SK-N-MC (cell line): ENCODE results near the gene ARHGEF33.

Experiments
- EZH2 ChIP-seq: fragments of 200-600 bp; sonication (generic); IDR thresholded peaks from one replicate; pipeline ENCODE4 v1.6.1; 2017; ENCODE audit warnings: antibody characterized with exemption
- POLR2AphosphoS5 ChIP-seq: IDR thresholded peaks from 2 replicates; pipeline ENCODE4 v1.6.1; 2012; ENCODE audit warnings: mild to moderate bottlenecking, low read depth, low read length, borderline replicate concordance

DNA sequence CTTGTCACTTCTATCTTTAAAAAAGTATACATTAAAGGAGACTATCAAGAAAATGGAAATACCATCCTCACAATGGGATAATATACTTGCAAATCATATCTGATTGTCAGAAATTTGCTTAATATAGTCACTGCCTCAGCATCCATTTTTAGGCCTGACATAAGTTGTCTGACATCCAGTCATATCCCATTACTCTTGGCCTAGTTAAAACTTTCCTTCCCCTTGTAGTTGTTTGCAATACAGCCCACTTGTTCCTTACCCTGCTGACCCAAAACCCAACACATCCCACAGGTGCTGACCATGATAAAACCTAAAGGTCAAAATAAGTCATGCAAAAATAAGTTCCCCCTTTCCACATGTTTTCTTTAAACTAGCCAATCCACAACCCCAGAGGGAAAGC is 3.6 kb upstream of the ARHGEF33 start:
- TF ChIP-seq POLR2AphosphoS5, result no peak
- TF ChIP-seq EZH2, result no peak
